HG03135 (cell line): ENCODE results near the gene CCRL2.

Source experiments
- ATAC-seq: cut with Tn5 transposase; IDR thresholded peaks from one replicate; pipeline ENCODE4 v1.9.1; 2021; ENCODE audit warnings: mild to moderate bottlenecking, moderate library complexity; ENCODE audit not compliant: unreplicated experiment

CCRL2 gene, protein sequence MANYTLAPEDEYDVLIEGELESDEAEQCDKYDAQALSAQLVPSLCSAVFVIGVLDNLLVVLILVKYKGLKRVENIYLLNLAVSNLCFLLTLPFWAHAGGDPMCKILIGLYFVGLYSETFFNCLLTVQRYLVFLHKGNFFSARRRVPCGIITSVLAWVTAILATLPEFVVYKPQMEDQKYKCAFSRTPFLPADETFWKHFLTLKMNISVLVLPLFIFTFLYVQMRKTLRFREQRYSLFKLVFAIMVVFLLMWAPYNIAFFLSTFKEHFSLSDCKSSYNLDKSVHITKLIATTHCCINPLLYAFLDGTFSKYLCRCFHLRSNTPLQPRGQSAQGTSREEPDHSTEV

DNA sequence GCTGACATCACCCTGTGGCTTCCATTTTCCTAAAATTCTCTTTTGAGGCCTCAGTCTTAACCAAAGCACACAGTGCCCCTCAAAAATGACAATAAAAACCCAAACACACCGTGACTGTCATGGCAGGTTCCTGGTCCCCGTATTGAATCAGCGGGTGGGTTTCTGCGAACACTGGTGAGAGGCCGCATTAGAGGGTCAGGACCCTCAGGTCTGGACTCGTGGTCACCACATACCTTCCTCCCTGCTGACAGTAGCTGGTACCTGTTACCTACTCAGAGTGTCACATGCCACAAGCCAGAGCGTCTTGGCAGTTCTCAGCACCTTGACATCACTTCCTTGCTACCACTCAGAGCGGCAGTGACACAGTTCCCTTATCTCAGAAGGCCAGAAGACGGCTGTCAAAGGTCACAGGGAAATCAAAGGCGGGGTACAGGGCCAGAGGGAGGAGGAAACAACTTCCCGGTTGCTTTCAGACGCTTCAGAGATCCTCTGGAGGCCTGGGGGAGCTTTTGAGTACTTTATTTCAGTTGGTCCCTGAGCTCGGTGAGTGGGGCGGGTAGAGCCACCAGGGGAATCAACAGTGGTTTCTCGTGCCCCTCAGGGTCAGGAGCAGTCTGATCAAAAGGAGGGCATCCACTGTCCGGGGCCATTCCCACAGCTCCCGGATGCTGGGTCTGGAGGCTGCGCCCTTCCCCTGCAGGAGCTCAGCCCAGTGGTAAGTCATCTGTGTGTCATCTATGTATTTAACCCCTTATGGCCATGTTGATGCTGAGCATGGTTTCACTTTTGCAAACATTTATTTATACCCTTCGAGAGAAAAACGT, at the start of gene CCRL2, which contains the start of gene CCR5AS:
Gene CCRL2 (plus strand): TSS at position 472 of the 824 bp plus-strand sequence. CDS start 821 bp downstream, outside the sequence.
Gene CCR5AS (minus strand): TSS at position 279 of the 824 bp plus-strand sequence.
- ATAC-seq = peak; percentile 54

DNA sequence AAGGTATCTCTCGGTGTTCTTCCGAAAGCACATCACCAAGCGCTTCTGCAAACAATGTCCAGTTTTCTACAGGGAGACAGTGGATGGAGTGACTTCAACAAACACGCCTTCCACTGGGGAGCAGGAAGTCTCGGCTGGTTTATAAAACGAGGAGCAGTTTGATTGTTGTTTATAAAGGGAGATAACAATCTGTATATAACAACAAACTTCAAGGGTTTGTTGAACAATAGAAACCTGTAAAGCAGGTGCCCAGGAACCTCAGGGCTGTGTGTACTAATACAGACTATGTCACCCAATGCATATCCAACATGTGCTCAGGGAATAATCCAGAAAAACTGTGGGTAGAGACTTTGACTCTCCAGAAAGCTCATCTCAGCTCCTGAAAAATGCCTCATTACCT, 48.6 kb upstream of the CCRL2 start:
- ATAC-seq = no peak

DNA sequence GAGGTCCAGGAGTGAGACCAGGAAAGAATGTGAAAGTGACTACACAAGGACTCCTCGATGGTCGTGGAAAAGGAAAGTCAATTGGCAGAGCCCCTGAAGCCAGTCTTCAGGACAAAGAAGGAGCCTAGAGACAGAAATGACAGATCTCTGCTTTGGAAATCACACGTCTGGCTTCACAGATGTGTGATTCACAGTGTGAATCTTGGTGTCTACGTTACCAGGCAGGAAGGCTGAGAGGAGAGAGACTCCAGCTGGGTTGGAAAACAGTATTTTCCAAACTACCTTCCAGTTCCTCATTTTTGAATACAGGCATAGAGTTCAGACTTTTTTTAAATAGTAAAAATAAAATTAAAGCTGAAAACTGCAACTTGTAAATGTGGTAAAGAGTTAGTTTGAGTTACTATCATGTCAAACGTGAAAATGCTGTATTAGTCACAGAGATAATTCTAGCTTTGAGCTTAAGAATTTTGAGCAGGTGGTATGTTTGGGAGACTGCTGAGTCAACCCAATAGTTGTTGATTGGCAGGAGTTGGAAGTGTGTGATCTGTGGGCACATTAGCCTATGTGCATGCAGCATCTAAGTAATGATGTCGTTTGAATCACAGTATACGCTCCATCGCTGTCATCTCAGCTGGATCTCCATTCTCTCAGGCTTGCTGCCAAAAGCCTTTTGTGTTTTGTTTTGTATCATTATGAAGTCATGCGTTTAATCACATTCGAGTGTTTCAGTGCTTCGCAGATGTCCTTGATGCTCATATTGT, 47.1 kb upstream of the CCRL2 start:
- no peak for ATAC-seq

DNA sequence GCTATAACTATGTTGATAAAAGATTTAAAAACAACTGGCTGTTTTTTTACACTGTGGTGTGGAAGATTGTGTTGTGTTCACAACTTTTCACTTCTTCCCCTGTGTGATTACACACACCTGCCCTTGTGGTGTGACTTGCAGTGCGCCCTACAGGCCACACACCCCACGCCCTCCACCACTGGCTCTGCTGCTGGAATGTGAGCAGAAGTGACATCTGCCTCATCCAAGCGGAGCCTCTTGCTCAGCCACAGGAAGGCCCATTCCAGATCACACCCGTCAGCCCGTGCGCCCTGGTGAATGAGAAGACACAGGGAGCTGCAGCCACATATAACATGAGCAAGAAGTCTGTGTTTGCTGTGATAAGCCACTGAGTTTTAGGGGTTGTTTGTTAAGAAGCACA, 46.2 kb upstream of the CCRL2 start:
- ATAC-seq = no peak

DNA sequence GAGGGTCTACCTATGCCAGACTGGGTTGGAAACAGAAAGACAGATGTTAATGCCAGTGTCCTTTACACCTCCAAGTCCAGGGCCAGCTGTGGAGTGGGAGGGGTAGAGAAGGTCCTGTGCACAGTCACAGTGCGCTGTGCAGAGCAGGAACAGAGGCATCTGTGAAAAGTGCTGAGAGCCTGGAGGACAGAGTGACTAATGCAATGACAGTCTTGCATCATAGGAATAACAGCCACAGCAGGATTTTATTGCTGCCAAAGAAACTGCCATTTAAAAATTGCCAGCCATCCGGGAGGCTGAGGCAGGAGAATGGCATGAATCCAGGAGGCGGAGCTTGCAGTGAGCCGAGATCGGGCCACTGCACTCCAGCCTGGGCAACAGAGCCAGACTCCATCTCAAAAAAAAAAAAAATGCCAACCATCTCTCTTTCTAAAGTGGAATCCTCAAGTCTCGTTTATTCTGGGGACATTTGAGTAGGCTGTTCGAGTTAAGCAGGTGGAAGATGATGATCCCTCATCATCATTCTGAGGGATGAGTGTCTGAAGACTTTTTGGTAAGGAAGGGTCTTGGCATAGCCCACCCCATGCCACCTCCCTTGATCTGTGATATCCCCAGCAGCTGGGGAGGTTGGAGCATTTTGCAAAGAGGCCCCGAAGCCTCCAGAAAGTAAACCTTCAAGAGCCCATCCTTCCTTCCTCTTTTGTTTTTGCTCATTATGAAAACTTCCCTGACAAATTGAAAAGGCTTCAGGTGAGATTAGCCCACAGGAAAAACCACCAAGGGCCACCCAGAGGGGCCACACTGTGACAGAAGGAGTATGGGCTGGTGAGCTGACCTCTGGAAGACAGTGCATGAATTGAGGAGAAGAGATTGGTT, 45.4 kb upstream of the CCRL2 start:
- no peak for ATAC-seq

DNA sequence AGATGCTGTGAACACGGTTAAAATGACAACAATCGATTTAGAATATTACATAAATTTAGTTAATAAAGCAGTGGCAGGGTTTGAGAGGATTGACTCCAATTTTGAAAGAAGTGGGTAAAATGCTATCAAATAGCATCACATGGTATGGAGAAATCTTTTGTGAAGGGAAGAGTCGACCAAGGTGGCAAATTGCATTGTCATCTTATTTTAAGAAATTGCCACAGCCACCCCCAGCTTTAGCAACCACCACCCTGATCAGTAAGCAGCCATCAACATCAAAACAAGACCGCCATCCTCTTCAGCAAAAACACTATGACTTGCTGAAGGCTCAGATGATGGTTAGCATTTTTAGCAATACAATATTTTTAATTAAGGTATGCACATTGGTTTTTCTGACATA, 42.0 kb upstream of the CCRL2 start:
- ATAC-seq = no peak

DNA sequence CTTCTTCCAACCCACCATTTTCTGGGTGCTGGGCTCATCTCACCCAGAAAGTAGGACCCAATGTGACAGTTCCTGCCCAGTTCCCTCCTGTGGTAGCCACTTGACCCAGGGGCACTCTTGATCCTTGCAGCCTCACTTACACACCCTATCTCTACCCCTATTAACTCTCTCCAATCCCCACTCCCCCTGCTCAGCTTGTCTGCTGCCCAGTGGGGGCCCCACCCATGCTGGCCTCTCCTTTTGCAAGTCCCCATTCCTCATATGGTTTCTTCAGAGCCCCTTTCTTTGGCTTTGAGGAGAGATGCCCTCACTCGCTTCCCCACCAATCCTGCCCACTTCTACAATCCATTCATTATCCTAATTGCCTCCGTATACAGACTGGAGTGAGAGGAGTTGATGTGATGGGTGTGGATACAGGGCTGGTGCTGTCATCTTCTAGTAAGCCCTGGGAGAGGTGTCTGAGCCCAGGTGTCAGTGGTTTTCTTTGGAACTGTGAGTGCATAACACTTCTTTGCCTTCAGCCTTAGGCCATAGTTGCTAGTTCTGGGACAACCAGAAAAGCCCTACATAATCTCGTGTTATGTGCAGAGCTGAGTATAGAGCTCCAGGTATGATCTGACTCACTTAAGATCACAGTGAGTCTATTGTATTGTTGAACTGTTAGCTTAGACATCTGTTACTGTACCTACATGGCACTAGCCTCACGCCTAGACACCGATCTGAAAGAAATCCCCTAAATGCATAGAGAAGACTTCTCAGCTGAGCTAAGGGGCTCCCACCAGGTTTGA, 41.1 kb upstream of the CCRL2 start:
- no peak for ATAC-seq

DNA sequence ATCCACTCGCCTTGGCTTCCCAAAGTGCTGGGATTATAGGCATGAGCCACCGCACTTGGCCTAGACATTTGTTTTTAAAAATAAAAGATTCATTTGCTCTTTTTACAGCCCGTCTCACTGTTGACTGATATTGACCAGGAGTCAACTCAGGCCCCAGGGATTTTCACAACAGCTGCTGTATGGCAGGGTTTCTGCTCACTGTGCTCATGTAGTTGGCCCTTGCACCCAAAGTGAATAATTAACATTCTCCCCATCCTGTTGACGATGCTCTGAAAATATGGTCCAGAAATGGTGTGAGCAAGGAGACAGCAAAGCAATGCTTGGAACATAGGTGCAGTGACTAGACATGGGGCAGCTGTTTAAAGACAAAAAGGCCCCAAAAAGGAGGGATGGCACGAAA, 39.2 kb upstream of the CCRL2 start:
- ATAC-seq = no peak

DNA sequence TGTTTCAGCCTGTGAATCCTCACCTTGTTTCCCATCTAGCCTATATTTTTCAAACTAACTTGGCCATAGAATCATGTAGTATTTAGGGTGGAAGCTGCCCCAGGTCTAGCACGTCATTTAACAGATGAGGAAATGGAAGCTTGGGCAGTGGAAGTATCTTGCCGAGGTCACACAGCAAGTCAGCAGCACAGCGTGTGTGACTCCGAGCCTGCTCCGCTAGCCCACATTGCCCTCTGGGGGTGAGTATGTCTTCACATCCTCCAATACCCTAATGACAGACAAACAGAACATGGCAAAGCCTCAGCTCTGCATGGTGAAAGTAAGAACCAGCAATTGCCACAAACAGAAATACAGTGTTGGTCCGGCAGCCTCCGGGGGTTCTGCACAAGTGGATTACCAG, 38.5 kb upstream of the CCRL2 start:
- ATAC-seq = no peak

DNA sequence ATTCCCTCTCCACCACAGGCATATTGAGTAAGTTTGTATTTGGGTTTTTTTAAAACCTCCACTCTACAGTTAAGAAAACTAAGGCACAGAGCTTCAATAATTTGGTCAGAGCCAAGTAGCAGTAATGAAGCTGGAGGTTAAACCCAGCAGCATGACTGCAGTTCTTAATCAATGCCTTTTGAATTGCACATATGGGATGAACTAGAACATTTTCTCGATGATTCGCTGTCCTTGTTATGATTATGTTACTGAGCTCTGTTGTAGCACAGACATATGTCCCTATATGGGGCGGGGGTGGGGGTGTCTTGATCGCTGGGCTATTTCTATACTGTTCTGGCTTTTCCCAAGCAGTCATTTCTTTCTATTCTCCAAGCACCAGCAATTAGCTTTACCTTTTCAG, 37.9 kb upstream of the CCRL2 start:
- ATAC-seq = no peak

DNA sequence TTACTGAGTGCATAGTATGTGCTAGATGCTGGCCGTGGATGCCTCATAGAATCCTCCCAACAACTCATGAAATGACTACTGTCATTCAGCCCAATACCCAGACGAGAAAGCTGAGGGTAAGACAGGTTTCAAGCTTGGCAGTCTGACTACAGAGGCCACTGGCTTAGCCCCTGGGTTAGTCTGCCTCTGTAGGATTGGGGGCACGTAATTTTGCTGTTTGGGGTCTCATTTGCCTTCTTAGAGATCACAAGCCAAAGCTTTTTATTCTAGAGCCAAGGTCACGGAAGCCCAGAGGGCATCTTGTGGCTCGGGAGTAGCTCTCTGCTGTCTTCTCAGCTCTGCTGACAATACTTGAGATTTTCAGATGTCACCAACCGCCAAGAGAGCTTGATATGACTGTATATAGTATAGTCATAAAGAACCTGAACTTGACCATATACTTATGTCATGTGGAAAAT, 37.4 kb upstream of the CCRL2 start:
- ATAC-seq = no peak

DNA sequence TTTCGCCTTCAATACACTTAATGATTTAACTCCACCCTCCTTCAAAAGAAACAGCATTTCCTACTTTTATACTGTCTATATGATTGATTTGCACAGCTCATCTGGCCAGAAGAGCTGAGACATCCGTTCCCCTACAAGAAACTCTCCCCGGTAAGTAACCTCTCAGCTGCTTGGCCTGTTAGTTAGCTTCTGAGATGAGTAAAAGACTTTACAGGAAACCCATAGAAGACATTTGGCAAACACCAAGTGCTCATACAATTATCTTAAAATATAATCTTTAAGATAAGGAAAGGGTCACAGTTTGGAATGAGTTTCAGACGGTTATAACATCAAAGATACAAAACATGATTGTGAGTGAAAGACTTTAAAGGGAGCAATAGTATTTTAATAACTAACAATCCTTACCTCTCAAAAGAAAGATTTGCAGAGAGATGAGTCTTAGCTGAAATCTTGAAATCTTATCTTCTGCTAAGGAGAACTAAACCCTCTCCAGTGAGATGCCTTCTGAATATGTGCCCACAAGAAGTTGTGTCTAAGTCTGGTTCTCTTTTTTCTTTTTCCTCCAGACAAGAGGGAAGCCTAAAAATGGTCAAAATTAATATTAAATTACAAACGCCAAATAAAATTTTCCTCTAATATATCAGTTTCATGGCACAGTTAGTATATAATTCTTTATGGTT, 36.1 kb upstream of the CCRL2 start, which contains the start of gene CCR5:
Gene CCR5 (plus strand): TSS at position 108 of the 680 bp plus-strand sequence. CDS start 1,957 bp downstream, outside the sequence.
- ATAC-seq = no peak

DNA sequence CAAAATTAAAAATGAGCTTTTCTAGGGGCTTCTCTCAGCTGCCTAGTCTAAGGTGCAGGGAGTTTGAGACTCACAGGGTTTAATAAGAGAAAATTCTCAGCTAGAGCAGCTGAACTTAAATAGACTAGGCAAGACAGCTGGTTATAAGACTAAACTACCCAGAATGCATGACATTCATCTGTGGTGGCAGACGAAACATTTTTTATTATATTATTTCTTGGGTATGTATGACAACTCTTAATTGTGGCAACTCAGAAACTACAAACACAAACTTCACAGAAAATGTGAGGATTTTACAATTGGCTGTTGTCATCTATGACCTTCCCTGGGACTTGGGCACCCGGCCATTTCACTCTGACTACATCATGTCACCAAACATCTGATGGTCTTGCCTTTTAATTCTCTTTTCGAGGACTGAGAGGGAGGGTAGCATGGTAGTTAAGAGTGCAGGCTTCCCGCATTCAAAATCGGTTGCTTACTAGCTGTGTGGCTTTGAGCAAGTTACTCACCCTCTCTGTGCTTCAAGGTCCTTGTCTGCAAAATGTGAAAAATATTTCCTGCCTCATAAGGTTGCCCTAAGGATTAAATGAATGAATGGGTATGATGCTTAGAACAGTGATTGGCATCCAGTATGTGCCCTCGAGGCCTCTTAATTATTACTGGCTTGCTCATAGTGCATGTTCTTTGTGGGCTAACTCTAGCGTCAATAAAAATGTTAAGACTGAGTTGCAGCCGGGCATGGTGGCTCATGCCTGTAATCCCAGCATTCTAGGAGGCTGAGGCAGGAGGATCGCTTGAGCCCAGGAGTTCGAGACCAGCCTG, 35.3 kb upstream of the CCRL2 start:
- ATAC-seq = no peak

DNA sequence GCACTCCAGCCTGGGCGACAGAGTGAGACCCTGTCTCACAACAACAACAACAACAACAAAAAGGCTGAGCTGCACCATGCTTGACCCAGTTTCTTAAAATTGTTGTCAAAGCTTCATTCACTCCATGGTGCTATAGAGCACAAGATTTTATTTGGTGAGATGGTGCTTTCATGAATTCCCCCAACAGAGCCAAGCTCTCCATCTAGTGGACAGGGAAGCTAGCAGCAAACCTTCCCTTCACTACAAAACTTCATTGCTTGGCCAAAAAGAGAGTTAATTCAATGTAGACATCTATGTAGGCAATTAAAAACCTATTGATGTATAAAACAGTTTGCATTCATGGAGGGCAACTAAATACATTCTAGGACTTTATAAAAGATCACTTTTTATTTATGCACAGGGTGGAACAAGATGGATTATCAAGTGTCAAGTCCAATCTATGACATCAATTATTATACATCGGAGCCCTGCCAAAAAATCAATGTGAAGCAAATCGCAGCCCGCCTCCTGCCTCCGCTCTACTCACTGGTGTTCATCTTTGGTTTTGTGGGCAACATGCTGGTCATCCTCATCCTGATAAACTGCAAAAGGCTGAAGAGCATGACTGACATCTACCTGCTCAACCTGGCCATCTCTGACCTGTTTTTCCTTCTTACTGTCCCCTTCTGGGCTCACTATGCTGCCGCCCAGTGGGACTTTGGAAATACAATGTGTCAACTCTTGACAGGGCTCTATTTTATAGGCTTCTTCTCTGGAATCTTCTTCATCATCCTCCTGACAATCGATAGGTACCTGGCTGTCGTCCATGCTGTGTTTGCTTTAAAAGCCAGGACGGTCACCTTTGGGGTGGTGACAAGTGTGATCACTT, 34.3 kb upstream of the CCRL2 start:
- no peak for ATAC-seq

DNA sequence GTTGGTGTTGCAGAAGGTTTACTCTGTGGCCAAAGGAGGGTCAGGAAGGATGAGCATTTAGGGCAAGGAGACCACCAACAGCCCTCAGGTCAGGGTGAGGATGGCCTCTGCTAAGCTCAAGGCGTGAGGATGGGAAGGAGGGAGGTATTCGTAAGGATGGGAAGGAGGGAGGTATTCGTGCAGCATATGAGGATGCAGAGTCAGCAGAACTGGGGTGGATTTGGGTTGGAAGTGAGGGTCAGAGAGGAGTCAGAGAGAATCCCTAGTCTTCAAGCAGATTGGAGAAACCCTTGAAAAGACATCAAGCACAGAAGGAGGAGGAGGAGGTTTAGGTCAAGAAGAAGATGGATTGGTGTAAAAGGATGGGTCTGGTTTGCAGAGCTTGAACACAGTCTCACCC, 32.3 kb upstream of the CCRL2 start:
- ATAC-seq = no peak

DNA sequence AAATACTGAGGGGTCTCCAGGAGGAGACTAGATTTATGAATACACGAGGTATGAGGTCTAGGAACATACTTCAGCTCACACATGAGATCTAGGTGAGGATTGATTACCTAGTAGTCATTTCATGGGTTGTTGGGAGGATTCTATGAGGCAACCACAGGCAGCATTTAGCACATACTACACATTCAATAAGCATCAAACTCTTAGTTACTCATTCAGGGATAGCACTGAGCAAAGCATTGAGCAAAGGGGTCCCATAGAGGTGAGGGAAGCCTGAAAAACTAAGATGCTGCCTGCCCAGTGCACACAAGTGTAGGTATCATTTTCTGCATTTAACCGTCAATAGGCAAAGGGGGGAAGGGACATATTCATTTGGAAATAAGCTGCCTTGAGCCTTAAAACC, 31.8 kb upstream of the CCRL2 start:
- ATAC-seq = no peak

DNA sequence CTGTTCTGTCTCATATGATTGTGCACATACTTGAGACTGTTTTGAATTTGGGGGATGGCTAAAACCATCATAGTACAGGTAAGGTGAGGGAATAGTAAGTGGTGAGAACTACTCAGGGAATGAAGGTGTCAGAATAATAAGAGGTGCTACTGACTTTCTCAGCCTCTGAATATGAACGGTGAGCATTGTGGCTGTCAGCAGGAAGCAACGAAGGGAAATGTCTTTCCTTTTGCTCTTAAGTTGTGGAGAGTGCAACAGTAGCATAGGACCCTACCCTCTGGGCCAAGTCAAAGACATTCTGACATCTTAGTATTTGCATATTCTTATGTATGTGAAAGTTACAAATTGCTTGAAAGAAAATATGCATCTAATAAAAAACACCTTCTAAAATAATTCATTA, 31.2 kb upstream of the CCRL2 start:
- no peak for ATAC-seq
